AG09309 (cell line): ENCODE data around the gene DIRAS2.

Experiments used
- DNase-seq: peaks from one replicate; pipeline ENCODE4 v3.0.0-alpha.2; 2010; ENCODE audit warnings: low read depth
- H3K4me3 ChIP-seq: 2 replicates; pipeline ENCODE4 v1.5.1; 2011; ENCODE audit warnings: mild to moderate bottlenecking, low read depth, low read length, moderate library complexity; ENCODE audit not compliant: control insufficient read depth
- CTCF ChIP-seq: IDR thresholded peaks from 2 replicates; pipeline ENCODE4 v1.5.1; 2011; ENCODE audit warnings: mild to moderate bottlenecking, low read depth, low read length, inconsistent platforms; ENCODE audit not compliant: insufficient read depth, control insufficient read depth; ENCODE audit errors: missing control alignments

Gene DIRAS2, protein sequence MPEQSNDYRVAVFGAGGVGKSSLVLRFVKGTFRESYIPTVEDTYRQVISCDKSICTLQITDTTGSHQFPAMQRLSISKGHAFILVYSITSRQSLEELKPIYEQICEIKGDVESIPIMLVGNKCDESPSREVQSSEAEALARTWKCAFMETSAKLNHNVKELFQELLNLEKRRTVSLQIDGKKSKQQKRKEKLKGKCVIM

GRCh38 chr9:90642570-90643539 lies at the start of gene DIRAS2:
DIRAS2 (minus strand) TSS chr9:90642824; CDS start chr9:90613827, 28,997 bp downstream.
- TF ChIP-seq CTCF, result peak; percentile 45
- DNase-seq, result peak; percentile 10
- peak within 1 kb of the TSS; percentile 9 for H3K4me3 ChIP-seq

DNA sequence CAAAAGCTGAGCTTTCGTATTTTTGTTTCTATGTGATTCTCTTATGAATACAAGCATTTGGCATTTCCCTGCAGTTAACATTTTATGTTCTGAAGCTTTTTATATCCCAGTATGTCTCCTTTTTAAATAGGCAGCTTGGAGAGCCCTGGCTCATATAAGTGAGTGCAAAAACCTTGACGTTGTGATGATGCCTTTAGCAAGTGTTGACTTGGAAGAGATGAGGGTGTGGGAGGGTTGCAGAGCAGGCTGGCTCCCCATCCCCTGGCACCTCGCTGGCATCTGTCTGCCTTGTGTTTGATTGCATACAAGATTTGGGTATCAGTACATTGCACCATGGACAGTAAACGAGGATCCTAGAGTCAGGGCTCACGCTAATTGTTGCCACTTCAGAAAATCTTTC lies 42.1 kb upstream of the DIRAS2 start:
- TF ChIP-seq CTCF, result no peak
- no peak for DNase-seq
- H3K4me3 ChIP-seq, result no peak overlapping the region

- TF ChIP-seq CTCF, result no peak
- DNase-seq, result no peak
- H3K4me3 ChIP-seq, result no peak overlapping the region
Observed at GRCh38 chr9:90684106-90684505, 41.5 kb upstream of the DIRAS2 start.

DNA sequence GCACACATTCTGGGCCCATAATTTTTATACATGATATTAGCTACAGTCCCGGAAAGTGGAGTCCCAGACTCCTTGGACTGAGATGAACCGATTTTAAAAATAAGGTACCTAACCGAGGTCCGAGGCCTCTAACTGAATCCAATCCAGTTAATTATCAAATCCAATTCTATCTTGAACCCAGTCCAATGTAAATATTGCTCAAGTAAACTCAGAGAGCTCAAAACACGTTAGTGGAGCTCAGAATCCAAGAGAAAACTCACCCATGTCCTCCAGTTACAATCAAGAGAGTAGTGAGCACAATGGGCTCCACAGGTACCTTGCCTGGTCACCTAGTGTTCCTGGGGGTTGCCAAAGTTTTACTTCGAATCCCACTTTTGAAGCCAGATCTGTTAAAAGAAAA lies 37.9 kb upstream of the DIRAS2 start:
- no peak for TF ChIP-seq CTCF
- DNase-seq, result no peak
- H3K4me3 ChIP-seq, result no peak overlapping the region

DNA sequence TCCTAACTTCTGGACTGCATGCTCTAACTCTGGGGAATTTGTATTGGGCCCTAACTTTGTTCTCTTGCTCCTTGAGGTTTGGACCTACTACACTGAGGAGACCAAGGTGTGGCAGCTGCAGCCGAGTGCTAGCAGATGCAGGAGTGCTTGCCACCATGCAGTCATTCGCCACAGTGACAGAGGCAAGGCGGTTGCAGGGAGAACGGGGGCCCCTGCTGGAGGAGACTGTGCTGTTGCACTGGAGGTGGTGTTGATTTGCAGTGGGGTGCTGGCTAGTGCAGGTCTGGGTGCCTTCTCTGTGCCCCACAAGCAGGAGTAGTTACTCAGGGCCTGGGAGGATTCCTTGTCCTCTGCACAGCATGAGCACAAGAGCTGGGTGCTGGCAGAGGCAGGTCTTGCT lies 22.4 kb upstream of the DIRAS2 start:
- DNase-seq, result no peak
- H3K4me3 ChIP-seq, result no peak overlapping the region
- no peak for TF ChIP-seq CTCF

DNA sequence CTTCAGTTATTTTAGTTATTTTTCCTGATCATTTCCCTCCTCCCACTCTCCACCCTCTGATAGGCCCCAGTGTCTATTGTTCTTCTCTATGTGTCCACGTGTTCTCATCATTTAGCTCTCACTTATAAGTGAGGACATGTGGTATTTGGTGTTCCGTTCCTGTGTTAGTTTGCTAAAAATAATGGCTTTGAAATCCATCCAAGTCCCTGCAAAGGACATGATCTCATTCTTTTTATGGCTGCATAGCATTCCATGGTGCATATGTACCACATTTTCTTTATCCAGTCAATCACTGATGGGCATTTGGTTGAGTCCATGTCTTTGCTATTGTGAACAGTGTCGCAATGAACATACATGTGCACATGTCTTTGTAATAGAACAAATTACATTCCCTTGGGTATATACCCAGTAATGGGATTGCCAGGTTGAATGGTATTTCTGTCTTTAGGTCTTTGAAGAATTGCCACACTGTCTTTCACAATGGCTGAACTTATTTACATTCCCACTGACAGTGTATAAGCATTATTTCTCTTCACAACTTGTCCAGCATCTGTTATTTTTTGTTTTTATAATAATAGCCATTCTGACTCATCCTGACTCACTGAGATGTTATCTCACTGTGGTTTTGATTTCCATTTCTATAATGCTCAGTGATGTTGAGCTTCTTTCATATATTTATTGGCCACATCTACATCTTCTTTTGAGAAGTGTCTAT lies 17.2 kb upstream of the DIRAS2 start:
- H3K4me3 ChIP-seq, result no peak overlapping the region
- no peak for DNase-seq
- TF ChIP-seq CTCF, result no peak
